ENCODE measurements around the gene PTPRG.

Gene PTPRG

GRCh38 chr3:62220616-62221015, 659.2 kb downstream of the PTPRG start:
- no peak for DNase-seq

GRCh38 chr3:62225051-62225450, 663.7 kb downstream of the PTPRG start:
- DNase-seq = no peak

- DNase-seq = no peak
These were observed 665.4 kb downstream of the PTPRG start for GRCh38 chr3:62226601-62227339.

DNA sequence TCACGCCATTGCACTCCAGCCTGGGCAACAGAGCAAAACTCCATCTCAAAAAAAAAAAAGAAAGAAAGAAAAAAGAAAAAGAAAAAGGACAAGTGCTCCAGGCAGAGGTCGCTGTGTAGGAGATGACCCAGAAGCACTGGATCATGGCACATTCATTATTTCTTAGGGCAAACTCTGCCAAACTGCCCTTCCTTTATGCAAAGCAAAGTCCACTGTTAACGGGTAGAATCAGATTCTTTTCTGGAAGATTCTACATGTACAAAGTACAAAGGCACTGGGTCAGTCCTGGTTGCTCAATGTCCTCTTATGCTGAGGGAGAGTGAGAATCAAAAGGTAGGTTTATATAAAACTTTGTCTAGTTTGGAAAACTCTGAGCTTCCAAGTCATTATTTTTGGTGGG, 667.1 kb downstream of the PTPRG start:
- DNase-seq = no peak

- DNase-seq = no peak
These were observed 667.8 kb downstream of the PTPRG start for GRCh38 chr3:62229211-62229610.

- no peak for DNase-seq
These were observed 668.5 kb downstream of the PTPRG start for GRCh38 chr3:62229908-62230307.

- DNase-seq = no peak
These were observed 671.7 kb downstream of the PTPRG start for GRCh38 chr3:62233065-62233464.

DNA sequence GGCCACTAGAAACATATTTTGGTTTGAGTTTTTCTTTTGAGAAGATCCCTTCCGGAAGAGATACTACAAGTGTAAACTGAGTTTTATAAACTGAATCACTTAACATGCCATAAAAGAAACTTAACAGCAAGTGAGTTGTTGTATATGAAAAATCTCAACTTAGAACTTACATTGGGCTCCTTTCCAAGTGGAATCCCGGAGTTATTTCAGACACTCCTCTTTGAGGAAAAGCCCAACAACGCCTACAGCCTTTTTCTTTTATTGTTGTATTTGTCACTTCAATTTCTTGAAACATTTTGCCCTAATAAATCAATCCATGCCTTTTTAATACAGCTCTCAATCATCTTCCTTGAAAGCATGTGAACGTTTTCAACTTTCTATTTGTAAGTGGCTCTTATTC, 674.6 kb downstream of the PTPRG start:
- DNase-seq = no peak

GRCh38 chr3:62237286-62237948, 676.0 kb downstream of the PTPRG start:
- DNase-seq = no peak

DNA sequence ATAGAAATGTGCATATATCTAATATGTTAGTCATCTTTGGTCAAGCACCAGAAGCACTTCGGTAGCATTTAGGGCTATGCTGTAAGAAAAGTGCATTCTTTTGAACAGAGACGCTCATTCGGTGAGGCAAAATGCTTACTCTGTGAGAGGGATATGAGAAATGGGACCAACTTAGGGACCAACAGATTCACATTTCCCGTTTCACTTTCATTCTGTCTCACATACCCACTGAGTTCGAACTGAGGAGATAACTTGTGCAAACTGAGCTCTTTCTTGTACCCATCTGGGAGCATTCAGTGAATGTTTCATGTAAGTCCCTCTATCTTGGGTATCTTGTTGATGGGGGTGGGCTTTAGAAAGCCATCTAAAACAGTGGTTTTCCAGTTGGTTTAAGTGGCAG, 676.6 kb downstream of the PTPRG start:
- no peak for DNase-seq

DNA sequence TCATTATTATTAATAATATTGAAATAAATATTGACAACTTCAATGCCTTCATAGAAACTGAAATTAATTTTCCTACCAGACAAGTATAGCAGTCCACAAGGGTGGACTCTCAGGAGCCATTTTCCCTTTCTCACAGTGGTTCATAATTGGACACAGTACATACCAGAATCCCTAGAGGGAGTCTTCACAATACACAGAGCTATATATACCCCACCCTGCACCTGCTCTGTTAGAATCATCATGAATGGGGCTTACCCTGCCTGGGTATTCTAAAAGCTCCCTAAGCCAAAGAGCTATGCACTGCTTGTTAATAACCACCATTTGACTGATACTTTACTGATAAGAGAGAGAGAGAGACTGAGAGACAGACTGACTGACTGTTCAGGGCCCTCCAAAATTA, 677.1 kb downstream of the PTPRG start:
- DNase-seq = no peak

DNA sequence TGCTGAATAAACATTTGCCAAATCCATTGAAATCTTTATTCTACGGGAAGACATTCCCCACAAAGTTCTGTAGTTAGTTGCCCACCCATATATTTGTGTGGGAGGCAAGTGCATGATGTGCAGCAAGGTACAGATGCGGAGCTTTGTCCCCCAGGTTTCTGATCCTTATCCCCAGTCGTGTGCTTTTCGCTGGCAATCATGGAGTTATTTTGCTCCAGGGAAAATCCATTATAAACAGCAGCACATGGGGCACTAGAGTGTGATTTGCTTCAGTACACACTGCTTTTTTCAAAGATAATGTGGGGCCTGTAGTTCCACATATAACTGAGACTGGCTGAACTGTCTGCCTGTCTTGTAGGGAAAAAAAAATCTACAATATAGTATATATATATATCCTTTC, 679.9 kb downstream of the PTPRG start:
- no peak for DNase-seq

GRCh38 chr3:62242831-62243509, 681.6 kb downstream of the PTPRG start:
- DNase-seq = no peak

DNA sequence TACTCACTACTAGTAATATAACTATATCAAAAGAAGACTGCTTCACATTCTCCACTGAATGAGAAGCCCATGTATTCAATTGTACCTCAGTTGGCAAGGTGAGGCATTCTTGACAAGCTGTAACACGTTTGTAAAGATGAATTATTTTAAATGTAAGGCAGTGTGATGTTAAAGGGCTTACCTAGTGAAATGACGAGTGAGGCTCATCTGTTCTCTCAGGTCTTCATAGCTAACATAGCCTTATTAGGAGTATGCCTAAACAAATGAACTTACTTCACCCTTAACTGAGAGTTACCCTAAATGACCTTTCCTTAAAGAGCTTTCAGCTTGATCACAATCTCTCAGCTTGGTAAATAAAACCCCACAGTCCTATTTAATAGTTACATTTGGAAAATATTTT, 684.7 kb downstream of the PTPRG start:
- no peak for DNase-seq

DNA sequence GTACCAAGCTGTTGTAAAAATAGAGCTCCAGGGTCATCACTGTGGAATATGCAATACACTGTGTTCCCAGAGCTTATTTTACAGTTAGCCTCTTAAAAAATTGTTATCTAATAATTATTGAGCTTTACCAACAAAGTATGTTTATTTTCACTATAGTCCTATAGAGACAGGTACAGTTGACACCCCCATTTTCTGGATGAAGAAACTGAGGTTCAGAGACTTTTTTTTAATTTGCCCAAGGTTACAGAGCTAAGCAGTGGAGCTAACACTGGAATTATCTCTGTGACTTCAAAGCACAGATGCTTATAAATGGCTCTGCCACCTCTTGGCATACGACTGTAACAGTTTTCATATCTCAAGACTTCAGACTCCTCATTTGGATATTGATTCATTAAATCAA, 685.6 kb downstream of the PTPRG start:
- DNase-seq = no peak

DNA sequence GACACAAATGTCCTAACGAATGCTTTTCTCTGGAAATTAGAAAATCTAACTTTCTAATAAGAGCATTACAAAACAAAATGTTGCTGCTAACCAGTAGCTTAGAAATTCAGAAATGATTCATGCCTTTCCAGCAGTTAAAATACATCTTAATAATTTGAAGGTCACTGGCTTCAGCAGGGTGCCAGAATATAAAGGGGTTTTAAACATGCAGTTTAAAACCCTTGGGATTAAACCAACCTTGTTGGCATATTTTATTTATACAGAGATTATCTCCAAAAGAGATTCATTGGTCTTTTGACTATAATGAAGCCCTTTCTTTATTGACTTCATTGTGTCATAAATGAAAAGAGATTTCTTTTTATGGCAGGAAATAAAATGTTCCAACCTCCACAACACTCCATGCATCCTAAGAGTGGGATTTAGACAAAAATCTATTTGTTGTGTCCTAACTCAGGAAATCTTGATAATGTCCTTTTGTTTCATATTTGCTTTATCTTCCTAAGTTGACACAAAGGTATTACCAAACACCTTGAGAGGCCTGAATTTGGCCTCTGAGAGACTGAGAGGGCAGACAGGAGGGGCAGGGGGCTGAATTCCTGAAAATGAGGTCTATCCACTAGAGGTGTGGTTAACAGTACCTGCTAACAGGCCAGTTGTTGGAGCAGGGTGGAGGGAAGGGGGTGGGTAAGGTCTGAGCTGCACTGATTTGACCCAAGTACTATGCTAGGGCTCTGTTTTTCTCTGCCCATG, 687.5 kb downstream of the PTPRG start:
- no peak for DNase-seq

GRCh38 chr3:62249484-62249776, 688.1 kb downstream of the PTPRG start:
- DNase-seq = no peak

DNA sequence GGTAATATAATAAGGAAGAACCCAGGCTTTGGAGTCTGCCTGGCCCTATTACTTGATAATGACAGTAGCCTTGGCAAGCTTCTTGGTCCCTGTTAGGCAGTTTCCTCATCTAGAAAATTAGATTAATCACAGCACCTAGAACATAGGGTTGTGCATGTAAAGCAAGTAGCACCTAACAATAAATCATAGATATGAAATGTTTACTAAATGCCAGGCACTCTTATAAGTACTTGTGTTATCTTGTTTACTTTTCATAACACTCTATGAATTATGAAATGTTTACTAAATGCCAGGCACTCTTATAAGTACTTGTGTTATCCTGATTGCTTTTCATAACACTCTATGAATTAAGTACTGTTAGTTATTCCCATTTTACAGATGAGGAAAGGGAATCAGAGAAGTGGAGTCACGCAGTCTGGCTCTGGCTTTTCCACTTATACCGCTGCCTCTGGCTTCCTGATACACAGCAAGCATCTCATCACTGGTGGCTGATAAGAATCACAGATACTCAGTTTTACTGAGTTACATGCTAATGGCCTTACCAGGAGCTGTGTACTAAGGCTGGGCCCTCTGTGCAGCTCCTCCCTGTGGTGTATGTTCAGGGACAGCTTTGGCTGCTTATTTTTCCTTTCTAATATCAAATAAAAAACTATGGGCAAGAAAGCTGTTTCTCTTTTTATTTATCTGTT, 688.6 kb downstream of the PTPRG start:
- no peak for DNase-seq

DNA sequence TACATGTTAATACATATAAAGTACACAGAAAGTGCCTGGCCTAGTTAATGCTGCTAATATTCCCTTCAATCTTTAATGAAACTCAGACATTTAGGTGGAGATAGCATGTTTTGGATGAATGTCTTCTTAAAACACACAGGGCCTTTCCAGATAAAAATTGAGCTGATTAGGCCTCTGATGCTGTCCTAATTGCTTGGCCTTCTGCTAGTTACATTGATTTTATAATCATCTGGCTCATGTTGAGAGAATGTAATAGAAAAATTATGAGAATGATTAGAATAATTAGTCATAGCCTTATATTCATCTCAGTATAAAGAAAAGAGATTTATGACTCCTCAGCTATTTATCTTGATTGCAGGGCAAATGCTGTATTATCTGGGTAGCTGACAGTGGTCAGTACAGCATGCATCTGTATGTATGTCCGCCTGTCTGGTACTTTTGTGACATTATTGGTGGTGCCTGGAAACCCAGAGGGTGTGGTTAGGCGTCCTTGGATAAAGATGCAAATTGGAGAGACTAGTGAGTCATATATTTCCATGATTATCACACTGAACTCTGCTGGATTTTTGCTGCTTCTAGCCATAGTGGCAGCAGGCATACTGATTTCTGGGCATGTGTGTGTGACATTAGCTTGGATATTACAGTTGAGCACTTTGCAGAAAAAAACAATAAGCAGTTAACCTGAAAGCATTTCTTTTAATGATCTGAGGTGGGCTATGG, 691.2 kb downstream of the PTPRG start:
- no peak for DNase-seq

- DNase-seq = no peak
These were observed 692.6 kb downstream of the PTPRG start for GRCh38 chr3:62253971-62254370.

DNA sequence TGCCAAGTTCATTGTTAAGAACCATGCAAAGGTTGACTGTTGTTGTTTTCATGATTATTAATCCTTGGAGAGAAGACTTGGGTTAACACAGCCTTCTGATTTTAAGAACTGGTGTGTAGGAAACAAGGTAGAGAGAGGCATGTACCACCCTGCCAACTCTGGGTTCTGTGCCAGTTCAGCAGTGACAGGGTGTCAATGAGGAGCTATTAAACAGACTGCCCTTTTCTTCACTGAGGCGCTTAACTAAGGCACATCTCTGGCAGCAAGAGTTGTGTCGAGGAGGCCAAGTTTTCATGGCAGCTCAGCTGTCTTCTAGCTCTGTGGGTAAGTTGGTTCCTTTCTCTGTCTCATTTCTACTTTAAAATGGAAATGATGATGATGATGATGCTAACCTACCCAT, 694.4 kb downstream of the PTPRG start:
- DNase-seq = no peak

DNA sequence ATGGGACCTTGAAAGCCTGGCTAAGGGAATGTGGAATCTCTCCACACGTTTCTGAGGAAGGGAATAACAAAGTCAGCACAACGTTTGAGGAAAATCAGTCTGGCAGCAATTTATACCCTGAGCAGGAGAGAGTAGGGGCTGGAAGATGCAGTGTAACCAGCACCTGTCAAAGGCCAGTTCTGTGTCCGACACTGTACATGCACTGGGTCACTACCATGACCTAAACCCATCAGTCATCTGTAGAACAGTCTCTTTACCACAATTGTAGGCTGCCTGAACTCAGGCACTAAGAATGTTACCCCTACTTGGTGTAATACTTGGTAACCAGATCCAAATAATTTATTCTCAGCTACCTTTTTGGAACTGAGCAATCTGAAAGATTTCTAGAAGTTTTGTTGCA, 698.6 kb downstream of the PTPRG start:
- no peak for DNase-seq
